ENCODE results near the gene LINC00237.

Gene LINC00237

GRCh38 chr20:21052686-21053001 lies 53.5 kb downstream of the LINC00237 start:
- no peak for FAIRE-seq

GRCh38 chr20:21052241-21052640 lies 53.9 kb downstream of the LINC00237 start:
- DNase-seq (ENCODE audit: extremely low spot score, insufficient read length, low read depth) (no peak), FAIRE-seq (no peak)

More at GRCh38 chr20:21052686-21053001, 53.5 kb downstream of the LINC00237 start:
- DNase-seq (ENCODE audit: extremely low spot score, insufficient read length, low read depth): no peak

- FAIRE-seq (no peak), DNase-seq (ENCODE audit: extremely low spot score, insufficient read length, low read depth) (no peak)
These were observed 55.4 kb downstream of the LINC00237 start for GRCh38 chr20:21050710-21051109.

- FAIRE-seq (no peak), DNase-seq (ENCODE audit: extremely low spot score, insufficient read length, low read depth) (no peak)
These were observed 56.8 kb downstream of the LINC00237 start for GRCh38 chr20:21049305-21049828.

GRCh38 chr20:21048841-21049273 lies 57.3 kb downstream of the LINC00237 start:
- peak; percentile 66 for FAIRE-seq
- peak; percentile 26 for DNase-seq (ENCODE audit: extremely low spot score, insufficient read length, low read depth)

GRCh38 chr20:21047981-21048380 lies 58.2 kb downstream of the LINC00237 start:
- no peak for FAIRE-seq
- DNase-seq (ENCODE audit: extremely low spot score, insufficient read length, low read depth): no peak

- FAIRE-seq: no peak
- DNase-seq (ENCODE audit: extremely low spot score, insufficient read length, low read depth): no peak
These were observed 59.6 kb downstream of the LINC00237 start for GRCh38 chr20:21046413-21047070.

Data from GM18507 (cell line).